ENCODE data around the gene TYW1.
"Not testable (repeated sequence)": the region's sequence is repeated elsewhere in the genome, so short reads cannot be mapped to it uniquely, and the experiment has no call there.

TYW1 gene

DNA sequence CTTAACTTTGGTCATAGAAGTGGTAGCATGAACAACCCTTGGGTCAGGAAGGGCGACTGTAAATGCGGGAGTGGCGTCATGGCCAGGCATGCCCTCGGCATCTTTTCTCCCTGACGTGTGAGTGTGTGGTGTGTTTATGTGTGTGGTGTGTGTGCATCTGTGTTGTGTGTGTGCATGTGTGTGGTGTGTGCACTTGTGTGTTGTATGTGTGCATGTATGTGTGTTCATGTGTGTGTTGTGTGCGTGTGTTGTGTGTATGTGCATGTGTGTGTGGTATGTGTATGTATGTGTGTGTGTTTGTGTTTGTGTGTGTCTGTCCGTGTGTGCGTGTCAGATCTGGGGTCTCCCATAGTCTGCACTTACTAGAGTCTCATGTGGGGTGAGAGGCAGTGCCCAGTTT lies 192.5 kb downstream of the TYW1 start:
- H3K4me1 ChIP-seq (ENCODE audit: low read depth, poor library complexity, severe bottlenecking): peaks cover 20% of the 10 kb centered on the region
- not testable (repeated sequence) for H3K27ac ChIP-seq; H3K27me3 ChIP-seq (ENCODE audit: insufficient read depth, low read depth); H3K4me2 ChIP-seq; H4K20me1 ChIP-seq (ENCODE audit: insufficient read depth); H3K4me3 ChIP-seq (IDR thresholded peaks at IDR 0.05; ENCODE audit: insufficient read depth, low read depth, low read length); H3K79me2 ChIP-seq (ENCODE audit: insufficient read depth, low read depth); H2AFZ ChIP-seq (ENCODE audit: low read depth); H3K36me3 ChIP-seq (ENCODE audit: insufficient read depth); H3K9ac ChIP-seq

DNA sequence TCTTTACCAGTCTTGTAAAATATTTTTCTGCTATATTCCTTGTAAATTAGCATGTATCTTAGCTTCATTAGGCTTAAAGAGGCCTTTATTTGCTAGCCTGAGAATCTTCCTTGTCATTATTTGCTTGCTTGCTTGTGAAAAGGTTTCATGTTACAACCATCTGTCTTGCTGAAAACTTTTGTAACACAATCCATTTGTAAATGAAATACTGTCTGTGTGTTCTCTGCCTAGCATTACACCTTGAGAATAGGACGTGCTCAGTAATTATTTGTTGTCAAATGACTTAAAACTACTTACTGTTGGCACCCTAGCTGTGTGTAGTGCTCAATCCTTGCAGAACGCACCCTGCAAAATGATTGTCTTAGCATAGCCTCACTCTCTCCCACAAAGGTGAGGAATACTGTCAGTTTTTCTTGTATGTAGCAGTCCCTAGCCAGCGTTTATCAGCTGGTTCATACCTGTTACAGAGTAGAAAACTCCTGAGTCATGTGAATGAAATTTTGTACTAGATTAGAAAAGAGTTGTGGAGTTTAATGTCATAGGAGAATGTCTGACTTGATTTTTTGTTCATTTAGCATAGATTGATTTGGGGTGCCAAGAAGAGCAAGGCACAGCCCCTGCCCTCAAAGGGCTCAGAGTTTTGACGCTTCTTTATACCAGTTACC lies 193.3 kb downstream of the TYW1 start:
- not testable (repeated sequence) for H4K20me1 ChIP-seq (ENCODE audit: insufficient read depth); H3K36me3 ChIP-seq (ENCODE audit: insufficient read depth); H2AFZ ChIP-seq (ENCODE audit: low read depth); H3K4me3 ChIP-seq (IDR thresholded peaks at IDR 0.05; ENCODE audit: insufficient read depth, low read depth, low read length); H3K27ac ChIP-seq; H3K9ac ChIP-seq; H3K79me2 ChIP-seq (ENCODE audit: insufficient read depth, low read depth); H3K4me2 ChIP-seq; H3K27me3 ChIP-seq (ENCODE audit: insufficient read depth, low read depth)
- H3K4me1 ChIP-seq (ENCODE audit: low read depth, poor library complexity, severe bottlenecking): peaks cover 14% of the 10 kb centered on the region

DNA sequence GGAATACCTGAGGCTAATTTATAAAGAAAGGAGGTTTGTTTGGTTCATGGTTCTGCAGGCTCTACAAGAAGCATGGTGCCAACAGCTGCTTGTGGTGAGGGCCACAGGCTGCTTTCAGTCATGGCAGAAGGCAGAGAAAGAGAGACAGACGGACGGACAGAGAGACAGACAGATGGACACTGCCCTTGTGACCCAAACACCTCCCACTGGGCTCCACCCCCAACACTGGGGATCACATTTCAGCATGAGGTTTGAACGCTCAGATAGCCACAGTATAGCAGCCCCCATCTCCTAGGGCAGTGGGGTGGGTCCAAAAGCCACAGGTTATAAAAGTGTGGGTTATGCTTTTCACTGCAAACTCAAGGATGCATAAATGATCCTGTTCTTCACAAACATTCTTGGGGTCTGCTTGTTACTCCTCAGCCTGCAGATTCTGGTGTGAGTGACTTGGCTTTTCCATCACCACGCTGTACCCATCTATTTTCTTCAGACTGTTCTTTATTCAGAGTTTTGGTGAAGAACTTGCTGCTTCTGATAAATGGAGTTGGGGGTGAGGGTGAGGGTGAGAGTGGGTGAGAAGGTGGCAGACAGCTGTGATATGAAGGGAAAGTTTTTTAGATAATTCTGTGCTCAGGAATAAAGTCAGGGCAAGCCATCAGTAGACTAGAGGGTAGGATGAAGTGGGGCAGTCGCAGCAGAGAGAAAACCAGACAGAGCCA lies 194.5 kb downstream of the TYW1 start:
- not testable (repeated sequence) for H4K20me1 ChIP-seq (ENCODE audit: insufficient read depth); H3K27ac ChIP-seq; H3K27me3 ChIP-seq (ENCODE audit: insufficient read depth, low read depth); H3K79me2 ChIP-seq (ENCODE audit: insufficient read depth, low read depth); H3K36me3 ChIP-seq (ENCODE audit: insufficient read depth); H3K9ac ChIP-seq; H2AFZ ChIP-seq (ENCODE audit: low read depth); H3K4me2 ChIP-seq; H3K4me3 ChIP-seq (IDR thresholded peaks at IDR 0.05; ENCODE audit: insufficient read depth, low read depth, low read length); H3K4me1 ChIP-seq (ENCODE audit: low read depth, poor library complexity, severe bottlenecking)

DNA sequence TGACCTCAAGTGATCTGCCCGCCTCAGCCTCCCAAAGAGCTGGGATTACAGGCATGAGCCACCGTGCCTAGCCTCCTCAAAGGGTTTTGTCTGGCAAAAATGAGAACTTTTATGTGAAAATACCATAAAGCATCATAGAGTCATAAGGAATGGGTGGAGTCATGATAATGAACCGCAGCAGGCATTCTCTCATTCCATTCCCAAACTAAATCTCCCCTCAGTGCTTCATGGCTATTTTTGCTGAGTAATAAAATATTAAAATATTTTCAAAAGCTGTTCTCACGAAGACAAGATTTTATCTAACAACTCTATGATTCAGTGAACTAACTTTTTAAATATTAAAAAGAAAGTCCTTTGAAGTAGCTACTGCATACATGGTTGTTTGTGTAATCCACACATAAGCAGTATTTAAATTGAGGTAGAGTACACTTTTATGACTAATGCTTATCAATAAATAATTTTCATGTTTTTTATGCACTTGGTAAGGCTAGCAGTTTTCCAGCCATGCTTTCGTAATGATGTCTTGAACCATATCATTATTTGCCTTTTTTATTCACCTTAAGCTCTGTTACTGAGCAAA lies 195.6 kb downstream of the TYW1 start:
- not testable (repeated sequence) for H3K4me3 ChIP-seq (IDR thresholded peaks at IDR 0.05; ENCODE audit: insufficient read depth, low read depth, low read length); H3K4me1 ChIP-seq (ENCODE audit: low read depth, poor library complexity, severe bottlenecking)

DNA sequence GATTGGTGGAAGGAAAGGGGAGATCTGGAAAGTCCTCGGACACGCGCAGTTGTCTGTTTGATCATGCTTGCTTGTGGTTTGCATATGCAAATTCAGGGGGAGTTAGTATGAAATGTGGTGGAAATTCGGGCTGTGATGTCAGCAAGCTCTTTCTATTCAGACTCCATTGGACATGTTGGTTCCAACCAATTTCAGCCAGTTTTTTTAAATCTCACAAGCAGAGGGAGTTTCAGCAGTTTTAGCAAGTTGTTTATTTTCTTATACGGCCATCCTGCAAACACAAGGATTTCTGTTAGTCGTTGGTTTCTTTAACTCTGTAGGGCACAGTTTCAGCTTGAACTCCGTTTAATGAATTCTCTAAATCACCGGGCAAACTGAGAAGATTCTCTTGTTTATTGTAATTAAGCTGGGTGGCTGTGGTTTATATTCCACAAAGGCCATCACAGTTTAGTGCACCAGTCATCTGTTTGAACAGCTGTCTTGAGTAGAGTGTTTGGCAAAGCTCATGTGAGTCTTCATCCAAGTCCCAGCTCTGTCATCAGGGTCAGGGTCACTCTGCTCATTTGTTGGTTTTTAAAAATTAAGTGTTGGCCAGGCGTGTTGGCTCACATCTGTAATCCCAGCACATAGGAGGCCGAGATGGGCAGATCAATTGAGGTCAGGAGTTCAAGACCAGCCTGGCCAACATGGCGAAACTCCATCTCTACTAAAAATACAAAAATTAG lies 196.4 kb downstream of the TYW1 start:
- H3K4me1 ChIP-seq (ENCODE audit: low read depth, poor library complexity, severe bottlenecking); H3K27ac ChIP-seq; H3K36me3 ChIP-seq (ENCODE audit: insufficient read depth); H2AFZ ChIP-seq (ENCODE audit: low read depth); H3K79me2 ChIP-seq (ENCODE audit: insufficient read depth, low read depth); H3K9ac ChIP-seq; H3K4me2 ChIP-seq; H3K4me3 ChIP-seq (IDR thresholded peaks at IDR 0.05; ENCODE audit: insufficient read depth, low read depth, low read length); H4K20me1 ChIP-seq (ENCODE audit: insufficient read depth); H3K27me3 ChIP-seq (ENCODE audit: insufficient read depth, low read depth): not testable (repeated sequence)

More for the DNA sequence above, 195.6 kb downstream of the TYW1 start:
- not testable (repeated sequence) for H4K20me1 ChIP-seq (ENCODE audit: insufficient read depth); H3K79me2 ChIP-seq (ENCODE audit: insufficient read depth, low read depth); H3K9ac ChIP-seq; H3K27ac ChIP-seq; H3K4me2 ChIP-seq; H3K36me3 ChIP-seq (ENCODE audit: insufficient read depth); H3K27me3 ChIP-seq (ENCODE audit: insufficient read depth, low read depth); H2AFZ ChIP-seq (ENCODE audit: low read depth)

DNA sequence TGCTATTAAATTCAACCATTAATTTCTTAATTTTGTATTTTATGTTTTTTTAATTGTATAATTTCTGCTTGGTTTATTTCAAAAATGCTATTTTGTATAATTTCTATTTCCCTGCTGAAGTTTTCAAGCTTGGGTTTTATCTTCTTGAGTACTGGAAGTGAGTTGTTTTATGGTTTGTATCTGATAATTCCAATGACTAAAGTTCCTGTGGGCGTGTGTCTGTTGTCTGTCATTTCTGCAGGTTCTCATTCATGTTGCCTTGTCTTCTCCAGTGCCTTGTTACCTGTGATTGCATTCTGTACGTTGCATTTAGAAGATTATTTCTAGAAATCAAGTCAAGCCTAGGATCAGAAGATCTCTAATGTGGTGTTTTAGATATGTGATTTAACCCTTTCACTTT lies 199.5 kb downstream of the TYW1 start:
- H4K20me1 ChIP-seq (ENCODE audit: insufficient read depth); H3K36me3 ChIP-seq (ENCODE audit: insufficient read depth); H3K79me2 ChIP-seq (ENCODE audit: insufficient read depth, low read depth); H3K4me2 ChIP-seq; H3K27me3 ChIP-seq (ENCODE audit: insufficient read depth, low read depth); H2AFZ ChIP-seq (ENCODE audit: low read depth); H3K9ac ChIP-seq; H3K4me1 ChIP-seq (ENCODE audit: low read depth, poor library complexity, severe bottlenecking); H3K4me3 ChIP-seq (IDR thresholded peaks at IDR 0.05; ENCODE audit: insufficient read depth, low read depth, low read length); H3K27ac ChIP-seq: not testable (repeated sequence)

DNA sequence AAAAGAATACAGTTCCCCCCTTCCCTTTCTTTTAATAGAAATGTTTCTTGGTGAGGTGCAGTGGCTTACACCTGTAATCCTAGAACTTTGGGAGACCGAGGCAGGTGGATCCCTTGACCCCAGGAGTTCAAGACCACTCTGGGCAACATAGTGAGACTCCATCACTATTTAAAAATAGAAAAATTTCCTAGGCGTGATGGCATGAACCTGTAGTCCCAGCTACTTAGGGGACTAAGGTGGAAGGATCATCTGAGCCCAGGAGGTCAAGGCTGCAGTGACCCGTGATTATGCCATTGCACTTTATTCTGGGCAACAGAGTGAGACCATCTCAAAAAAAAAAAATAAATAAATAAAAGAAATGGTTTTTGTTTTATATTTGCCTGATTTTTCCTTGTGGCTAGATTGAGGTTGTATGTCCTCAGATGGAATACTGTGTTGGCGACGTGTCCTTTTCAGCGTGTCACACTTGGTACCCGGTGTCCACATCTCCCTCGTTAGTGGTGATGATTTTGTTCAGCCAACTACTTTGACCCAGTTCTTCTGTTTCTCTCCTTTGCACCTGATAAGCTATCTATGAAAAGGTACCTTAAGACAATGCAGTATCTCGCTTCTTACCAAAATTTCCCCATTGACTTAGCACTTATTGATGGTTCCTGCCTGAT lies 202.4 kb downstream of the TYW1 start:
- not testable (repeated sequence) for H2AFZ ChIP-seq (ENCODE audit: low read depth); H4K20me1 ChIP-seq (ENCODE audit: insufficient read depth); H3K27ac ChIP-seq; H3K4me3 ChIP-seq (IDR thresholded peaks at IDR 0.05; ENCODE audit: insufficient read depth, low read depth, low read length); H3K4me2 ChIP-seq; H3K79me2 ChIP-seq (ENCODE audit: insufficient read depth, low read depth); H3K9ac ChIP-seq; H3K27me3 ChIP-seq (ENCODE audit: insufficient read depth, low read depth); H3K36me3 ChIP-seq (ENCODE audit: insufficient read depth); H3K4me1 ChIP-seq (ENCODE audit: low read depth, poor library complexity, severe bottlenecking)

DNA sequence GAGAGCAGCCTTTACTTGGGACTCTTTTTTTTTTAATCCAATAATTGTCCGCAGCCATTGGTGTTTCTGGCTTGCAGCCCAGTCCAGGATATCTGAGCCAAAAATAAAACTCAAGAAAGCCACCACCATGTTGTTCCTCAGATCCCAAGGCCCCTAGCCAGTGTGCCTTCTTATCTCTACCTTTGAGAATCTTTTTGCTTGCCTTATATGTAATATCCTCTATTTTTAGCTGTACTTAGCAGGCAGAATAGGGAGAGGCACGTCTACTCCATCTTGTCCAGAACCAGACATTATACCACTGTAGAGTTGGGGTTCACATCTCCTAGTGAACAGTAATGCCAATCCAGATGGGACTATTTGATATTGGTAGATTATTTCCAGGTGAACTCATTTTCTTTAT lies 209.1 kb downstream of the TYW1 start:
- H3K4me1 ChIP-seq (ENCODE audit: low read depth, poor library complexity, severe bottlenecking); H3K79me2 ChIP-seq (ENCODE audit: insufficient read depth, low read depth); H3K4me2 ChIP-seq; H2AFZ ChIP-seq (ENCODE audit: low read depth); H3K27me3 ChIP-seq (ENCODE audit: insufficient read depth, low read depth); H4K20me1 ChIP-seq (ENCODE audit: insufficient read depth); H3K9ac ChIP-seq; H3K27ac ChIP-seq; H3K4me3 ChIP-seq (IDR thresholded peaks at IDR 0.05; ENCODE audit: insufficient read depth, low read depth, low read length); H3K36me3 ChIP-seq (ENCODE audit: insufficient read depth): not testable (repeated sequence)
